Prostate gland (tissue), 2 donors: ENCODE measurements around the gene PANX2.

Source experiments
- POLR2A ChIP-seq: fragments of 450-650 bp; IDR thresholded peaks from one replicate; pipeline ENCODE4 v1.6.1; 2016; ENCODE audit warnings: antibody characterized with exemption, mild to moderate bottlenecking
- POLR2AphosphoS5 ChIP-seq: sonication (generic); formaldehyde crosslinking; IDR thresholded peaks from one replicate; pipeline ENCODE4 v1.6.1; 2017; ENCODE audit warnings: antibody characterized with exemption
- TF ChIP-seq, protein P1 (sequence below), 4 experiments: fragments of 200-600 bp in 2 of 4; fragments of 450-650 bp in 2 of 4; sonication (generic) in 2 of 4; IDR thresholded peaks; 1 replicate in 3 of 4; 2 replicates in 1 of 4; pipeline ENCODE4 v1.5.1; 2016 to 2019; ENCODE audit warnings: antibody characterized with exemption in 4 of 4, mild to moderate bottlenecking in 2 of 4, moderate library complexity in 2 of 4

DNA sequence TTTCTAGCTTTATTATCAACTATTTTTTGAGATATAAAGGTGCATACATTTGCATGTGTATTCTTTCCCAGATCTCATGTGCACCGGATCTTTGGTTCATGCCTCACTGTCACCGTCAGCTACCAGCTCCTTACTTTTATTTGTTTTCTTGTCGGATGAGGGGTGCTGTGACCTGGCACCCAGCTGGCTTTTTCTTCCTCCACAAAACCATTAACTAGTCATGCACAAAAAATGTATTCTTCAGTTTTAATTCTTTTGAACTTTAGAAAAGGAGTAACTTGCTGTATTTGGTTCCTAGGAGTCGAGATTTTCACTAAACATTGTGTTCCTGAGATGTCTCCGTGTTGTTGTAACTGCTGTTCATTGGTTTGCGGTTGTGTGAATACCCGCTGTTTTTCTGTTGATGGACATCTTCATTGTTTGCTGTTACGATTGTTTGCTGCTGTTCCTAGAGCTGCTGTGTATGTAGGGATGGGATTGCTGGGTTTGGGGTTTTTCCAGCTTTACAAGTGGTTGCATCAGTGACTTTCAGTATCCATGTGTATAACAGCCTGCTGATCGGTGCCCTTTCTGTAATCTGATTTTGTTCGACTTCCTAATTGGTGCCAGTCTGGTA, 41.3 kb upstream of the PANX2 start:
- TF ChIP-seq, protein P1, sequence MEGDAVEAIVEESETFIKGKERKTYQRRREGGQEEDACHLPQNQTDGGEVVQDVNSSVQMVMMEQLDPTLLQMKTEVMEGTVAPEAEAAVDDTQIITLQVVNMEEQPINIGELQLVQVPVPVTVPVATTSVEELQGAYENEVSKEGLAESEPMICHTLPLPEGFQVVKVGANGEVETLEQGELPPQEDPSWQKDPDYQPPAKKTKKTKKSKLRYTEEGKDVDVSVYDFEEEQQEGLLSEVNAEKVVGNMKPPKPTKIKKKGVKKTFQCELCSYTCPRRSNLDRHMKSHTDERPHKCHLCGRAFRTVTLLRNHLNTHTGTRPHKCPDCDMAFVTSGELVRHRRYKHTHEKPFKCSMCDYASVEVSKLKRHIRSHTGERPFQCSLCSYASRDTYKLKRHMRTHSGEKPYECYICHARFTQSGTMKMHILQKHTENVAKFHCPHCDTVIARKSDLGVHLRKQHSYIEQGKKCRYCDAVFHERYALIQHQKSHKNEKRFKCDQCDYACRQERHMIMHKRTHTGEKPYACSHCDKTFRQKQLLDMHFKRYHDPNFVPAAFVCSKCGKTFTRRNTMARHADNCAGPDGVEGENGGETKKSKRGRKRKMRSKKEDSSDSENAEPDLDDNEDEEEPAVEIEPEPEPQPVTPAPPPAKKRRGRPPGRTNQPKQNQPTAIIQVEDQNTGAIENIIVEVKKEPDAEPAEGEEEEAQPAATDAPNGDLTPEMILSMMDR (IDR thresholded peaks at IDR 0.05) = no peak
- TF ChIP-seq POLR2AphosphoS5 (no peak), POLR2A (no peak)
